IPS-NIHi11 (cell line): ENCODE data around the gene SOCS7.
A peak's percentile ranks its signal among the peaks of the same experiment; 100 is the strongest.

Experiments
- DNase-seq: peaks from one replicate; pipeline ENCODE4 v3.0.0; 2012; ENCODE audit warnings: mixed read lengths, low spot score

Gene SOCS7

GRCh38 chr17:38338053-38338452, 13.6 kb upstream of the SOCS7 start:
- no peak for DNase-seq

GRCh38 chr17:38338535-38338934, 13.1 kb upstream of the SOCS7 start:
- DNase-seq = no peak

- no peak for DNase-seq
These were observed 11.8 kb upstream of the SOCS7 start for GRCh38 chr17:38339891-38340290.

GRCh38 chr17:38341035-38341721, 10.5 kb upstream of the SOCS7 start:
- peak; percentile 73 for DNase-seq

- no peak for DNase-seq
These were observed 8.6 kb upstream of the SOCS7 start for GRCh38 chr17:38342886-38343607.

GRCh38 chr17:38343608-38344419, 7.8 kb upstream of the SOCS7 start, which contains the start of gene GPR179:
Gene GPR179 (minus strand): TSS chr17:38343956. CDS start chr17:38343789, 167 bp downstream.
- no peak for DNase-seq

- DNase-seq = no peak
These were observed 7.3 kb upstream of the SOCS7 start for GRCh38 chr17:38344420-38344745.

- DNase-seq = no peak
These were observed 5.9 kb upstream of the SOCS7 start for GRCh38 chr17:38345743-38346142.

- DNase-seq = peak; percentile 67
These were observed 2.4 kb upstream of the SOCS7 start for GRCh38 chr17:38349097-38349730.

- DNase-seq = no peak
These were observed 1.6 kb upstream of the SOCS7 start for GRCh38 chr17:38350035-38350434.

- DNase-seq = peak; percentile 69
These were observed 821 bp downstream of the SOCS7 start for GRCh38 chr17:38352245-38353085.

GRCh38 chr17:38353086-38353604, 1.5 kb downstream of the SOCS7 start:
- DNase-seq = no peak

GRCh38 chr17:38353668-38354067, 2.0 kb downstream of the SOCS7 start:
- DNase-seq = no peak

- DNase-seq = no peak
These were observed 2.8 kb downstream of the SOCS7 start for GRCh38 chr17:38354466-38354865.

GRCh38 chr17:38355251-38355650, 3.6 kb downstream of the SOCS7 start:
- DNase-seq = no peak

GRCh38 chr17:38357486-38358123, 6.0 kb downstream of the SOCS7 start:
- DNase-seq = no peak

- DNase-seq = no peak
These were observed 7.2 kb downstream of the SOCS7 start for GRCh38 chr17:38358586-38359513.

- no peak for DNase-seq
These were observed 10.2 kb downstream of the SOCS7 start for GRCh38 chr17:38361694-38362465.

- DNase-seq = no peak
These were observed 11.4 kb downstream of the SOCS7 start for GRCh38 chr17:38363016-38363415.
